WTC11 (cell line): ENCODE measurements around the gene COL27A1. TPM values are rescaled to one million over a fixed set of nuclear protein-coding genes. Genes with fewer than 3 reads are reported as not detected.

Source experiments
- ATAC-seq: fragments of 200-7000 bp; cut with Tn5 transposase; 2 replicates; pipeline ENCODE4 v1.10.0; 2021; ENCODE audit warnings: mild to moderate bottlenecking, moderate library complexity
- CTCF ChIA-PET: fragments of 300-600 bp; sonication (Branson Sonifier 250); formaldehyde crosslinking; loops from one replicate; lab custom pipeline; 2021; ENCODE audit warnings: antibody characterized with exemption; lab: Charles Lee
- POLR2A ChIA-PET: fragments of 350-600 bp; sonication (Branson Sonifier 250); formaldehyde crosslinking; loops from one replicate; lab custom pipeline; 2021; ENCODE audit warnings: antibody characterized with exemption; lab: Charles Lee
- DNase-seq: peaks from one replicate; pipeline ENCODE4 v3.0.0; 2021; ENCODE audit warnings: low spot score
- H3K27ac Mint-ChIP-seq: 2 replicates; pipeline ENCODE4 v1.8.0; 2021; ENCODE audit warnings: mixed read lengths
- H3K27me3 Mint-ChIP-seq: 2 replicates; pipeline ENCODE4 v1.8.0; 2021; ENCODE audit warnings: low read depth, mild to moderate bottlenecking, moderate library complexity, mixed read lengths
- H3K36me3 Mint-ChIP-seq: 2 replicates; pipeline ENCODE4 v1.8.0; 2021; ENCODE audit warnings: mixed read lengths
- H3K4me1 Mint-ChIP-seq: 2 replicates; pipeline ENCODE4 v1.8.0; 2022; ENCODE audit warnings: mixed read lengths
- H3K4me3 Mint-ChIP-seq: 2 replicates; pipeline ENCODE4 v1.8.0; 2021; ENCODE audit warnings: mild to moderate bottlenecking, moderate library complexity, mixed read lengths
- H3K9me3 Mint-ChIP-seq: 2 replicates; pipeline ENCODE4 v1.8.0; 2021; ENCODE audit warnings: mixed read lengths
- ETV6 ChIP-seq: sonication (generic); formaldehyde crosslinking; IDR thresholded peaks from 2 replicates; pipeline ENCODE4 v1.8.1; 2022; ENCODE audit warnings: mild to moderate bottlenecking, missing genetic modification reagents
- FOXJ3 ChIP-seq: sonication (generic); formaldehyde crosslinking; IDR thresholded peaks from 2 replicates; pipeline ENCODE4 v1.9.0; 2021; ENCODE audit warnings: missing genetic modification reagents, mild to moderate bottlenecking, borderline replicate concordance
- GTF2I ChIP-seq: fragments of 250-450 bp; sonication (Bioruptor Pico); conservative IDR thresholded peaks from 2 replicates; pipeline ENCODE4 v1.4.0; 2021; ENCODE audit warnings: mild to moderate bottlenecking
- HMGA2 ChIP-seq: fragments of 250-450 bp; sonication (Bioruptor Pico); IDR thresholded peaks from 2 replicates; pipeline ENCODE4 v1.4.0; 2021; ENCODE audit warnings: mild to moderate bottlenecking, moderate library complexity
- IRF2 ChIP-seq: sonication (generic); formaldehyde crosslinking; IDR thresholded peaks from 2 replicates; pipeline ENCODE4 v1.8.0; 2022; ENCODE audit warnings: low read depth, missing genetic modification reagents, borderline replicate concordance
- SP1 ChIP-seq: sonication (generic); formaldehyde crosslinking; conservative IDR thresholded peaks from 2 replicates; pipeline ENCODE4 v1.8.1; 2022; ENCODE audit warnings: missing genetic modification reagents
- TCF7 ChIP-seq: sonication (generic); formaldehyde crosslinking; IDR thresholded peaks from 2 replicates; pipeline ENCODE4 v1.8.0; 2022; ENCODE audit warnings: mild to moderate bottlenecking, low read depth, missing genetic modification reagents, moderate library complexity
- TEAD1 ChIP-seq: sonication (generic); formaldehyde crosslinking; IDR thresholded peaks from 2 replicates; pipeline ENCODE4 v1.8.0; 2022; ENCODE audit warnings: mild to moderate bottlenecking, missing genetic modification reagents
- ZNF263 ChIP-seq: sonication (generic); formaldehyde crosslinking; IDR thresholded peaks from 2 replicates; pipeline ENCODE4 v1.8.1; 2022; ENCODE audit warnings: low read depth, mild to moderate bottlenecking, moderate library complexity, missing genetic modification reagents
- ZNF317 ChIP-seq: sonication (generic); formaldehyde crosslinking; IDR thresholded peaks from 2 replicates; pipeline ENCODE4 v1.8.1; 2023; ENCODE audit warnings: low read depth, mild to moderate bottlenecking, moderate library complexity, missing genetic modification reagents, borderline replicate concordance
- ZNF671 ChIP-seq: fragments of 250-450 bp; sonication (Bioruptor Pico); IDR thresholded peaks from 2 replicates; pipeline ENCODE4 v1.8.0; 2021; ENCODE audit warnings: mild to moderate bottlenecking
- total RNA-seq: library from RNA; stranded (reverse); gene quantifications from 3 replicates; pipeline ENCODE4 v1.2.3, GENCODE V29; 2021
- TF ChIP-seq, protein P1 (sequence below): sonication (generic); formaldehyde crosslinking; IDR thresholded peaks from 2 replicates; pipeline ENCODE4 v1.8.1; 2022; ENCODE audit warnings: missing genetic modification reagents, borderline replicate concordance
- TF ChIP-seq, protein P2 (sequence below): sonication (generic); formaldehyde crosslinking; IDR thresholded peaks from 2 replicates; pipeline ENCODE4 v1.8.0; 2022; ENCODE audit warnings: missing genetic modification reagents
- TF ChIP-seq, protein P3 (sequence below): sonication (generic); formaldehyde crosslinking; IDR thresholded peaks from 2 replicates; pipeline ENCODE4 v1.8.0; 2022; ENCODE audit warnings: mild to moderate bottlenecking, missing genetic modification reagents
- TF ChIP-seq, protein P4 (sequence below): sonication (generic); formaldehyde crosslinking; IDR thresholded peaks from 2 replicates; pipeline ENCODE4 v1.8.1; 2023; ENCODE audit warnings: mild to moderate bottlenecking, missing genetic modification reagents
- TF ChIP-seq, protein P5 (sequence below): sonication (generic); formaldehyde crosslinking; IDR thresholded peaks from 2 replicates; pipeline ENCODE4 v1.8.0; 2022; ENCODE audit warnings: mild to moderate bottlenecking, missing genetic modification reagents
- TF ChIP-seq, protein P6 (sequence below): sonication (generic); formaldehyde crosslinking; IDR thresholded peaks from 2 replicates; pipeline ENCODE4 v1.8.1; 2022; ENCODE audit warnings: mild to moderate bottlenecking, moderate library complexity, missing genetic modification reagents

Gene COL27A1
- total RNA-seq, 1 experiment from 2014 or later, result 47.5 TPM

DNA sequence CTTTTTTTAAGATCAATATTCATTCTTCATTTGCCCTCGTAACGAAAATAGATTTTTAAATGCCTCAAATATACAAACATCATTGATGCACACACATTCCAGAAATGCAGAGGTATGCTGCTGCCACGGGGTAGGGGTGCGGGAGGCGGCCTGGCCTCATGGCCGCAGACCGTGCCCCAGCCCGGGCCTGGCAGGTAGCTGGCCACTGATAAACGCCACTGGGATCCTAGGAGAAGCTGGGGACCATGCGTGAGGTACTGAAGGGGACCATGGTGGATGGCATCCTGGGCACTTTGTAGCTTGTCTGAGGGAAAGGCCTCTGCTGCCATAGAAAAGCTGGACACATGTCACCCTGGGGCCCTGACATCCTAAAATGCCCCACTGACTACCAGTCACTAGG lies 180.8 kb downstream of the COL27A1 start (continued):
- TF ChIP-seq, protein P1, sequence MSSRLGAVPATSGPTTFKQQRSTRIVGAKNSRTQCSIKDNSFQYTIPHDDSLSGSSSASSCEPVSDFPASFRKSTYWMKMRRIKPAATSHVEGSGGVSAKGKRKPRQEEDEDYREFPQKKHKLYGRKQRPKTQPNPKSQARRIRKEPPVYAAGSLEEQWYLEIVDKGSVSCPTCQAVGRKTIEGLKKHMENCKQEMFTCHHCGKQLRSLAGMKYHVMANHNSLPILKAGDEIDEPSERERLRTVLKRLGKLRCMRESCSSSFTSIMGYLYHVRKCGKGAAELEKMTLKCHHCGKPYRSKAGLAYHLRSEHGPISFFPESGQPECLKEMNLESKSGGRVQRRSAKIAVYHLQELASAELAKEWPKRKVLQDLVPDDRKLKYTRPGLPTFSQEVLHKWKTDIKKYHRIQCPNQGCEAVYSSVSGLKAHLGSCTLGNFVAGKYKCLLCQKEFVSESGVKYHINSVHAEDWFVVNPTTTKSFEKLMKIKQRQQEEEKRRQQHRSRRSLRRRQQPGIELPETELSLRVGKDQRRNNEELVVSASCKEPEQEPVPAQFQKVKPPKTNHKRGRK (CRISPR knock-in tag), result no peak
- TF ChIP-seq ZNF317 (CRISPR knock-in tag) (no peak), ZNF671 (CRISPR knock-in tag) (no peak), HMGA2 (CRISPR knock-in tag) (no peak)
- TF ChIP-seq, protein P2, sequence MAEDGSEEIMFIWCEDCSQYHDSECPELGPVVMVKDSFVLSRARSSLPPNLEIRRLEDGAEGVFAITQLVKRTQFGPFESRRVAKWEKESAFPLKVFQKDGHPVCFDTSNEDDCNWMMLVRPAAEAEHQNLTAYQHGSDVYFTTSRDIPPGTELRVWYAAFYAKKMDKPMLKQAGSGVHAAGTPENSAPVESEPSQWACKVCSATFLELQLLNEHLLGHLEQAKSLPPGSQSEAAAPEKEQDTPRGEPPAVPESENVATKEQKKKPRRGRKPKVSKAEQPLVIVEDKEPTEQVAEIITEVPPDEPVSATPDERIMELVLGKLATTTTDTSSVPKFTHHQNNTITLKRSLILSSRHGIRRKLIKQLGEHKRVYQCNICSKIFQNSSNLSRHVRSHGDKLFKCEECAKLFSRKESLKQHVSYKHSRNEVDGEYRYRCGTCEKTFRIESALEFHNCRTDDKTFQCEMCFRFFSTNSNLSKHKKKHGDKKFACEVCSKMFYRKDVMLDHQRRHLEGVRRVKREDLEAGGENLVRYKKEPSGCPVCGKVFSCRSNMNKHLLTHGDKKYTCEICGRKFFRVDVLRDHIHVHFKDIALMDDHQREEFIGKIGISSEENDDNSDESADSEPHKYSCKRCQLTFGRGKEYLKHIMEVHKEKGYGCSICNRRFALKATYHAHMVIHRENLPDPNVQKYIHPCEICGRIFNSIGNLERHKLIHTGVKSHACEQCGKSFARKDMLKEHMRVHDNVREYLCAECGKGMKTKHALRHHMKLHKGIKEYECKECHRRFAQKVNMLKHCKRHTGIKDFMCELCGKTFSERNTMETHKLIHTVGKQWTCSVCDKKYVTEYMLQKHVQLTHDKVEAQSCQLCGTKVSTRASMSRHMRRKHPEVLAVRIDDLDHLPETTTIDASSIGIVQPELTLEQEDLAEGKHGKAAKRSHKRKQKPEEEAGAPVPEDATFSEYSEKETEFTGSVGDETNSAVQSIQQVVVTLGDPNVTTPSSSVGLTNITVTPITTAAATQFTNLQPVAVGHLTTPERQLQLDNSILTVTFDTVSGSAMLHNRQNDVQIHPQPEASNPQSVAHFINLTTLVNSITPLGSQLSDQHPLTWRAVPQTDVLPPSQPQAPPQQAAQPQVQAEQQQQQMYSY (CRISPR knock-in tag), result no peak
- TF ChIP-seq, protein P3, sequence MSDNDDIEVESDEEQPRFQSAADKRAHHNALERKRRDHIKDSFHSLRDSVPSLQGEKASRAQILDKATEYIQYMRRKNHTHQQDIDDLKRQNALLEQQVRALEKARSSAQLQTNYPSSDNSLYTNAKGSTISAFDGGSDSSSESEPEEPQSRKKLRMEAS (CRISPR knock-in tag), result no peak
- TF ChIP-seq, all 79 proteins: peak for 0

DNA sequence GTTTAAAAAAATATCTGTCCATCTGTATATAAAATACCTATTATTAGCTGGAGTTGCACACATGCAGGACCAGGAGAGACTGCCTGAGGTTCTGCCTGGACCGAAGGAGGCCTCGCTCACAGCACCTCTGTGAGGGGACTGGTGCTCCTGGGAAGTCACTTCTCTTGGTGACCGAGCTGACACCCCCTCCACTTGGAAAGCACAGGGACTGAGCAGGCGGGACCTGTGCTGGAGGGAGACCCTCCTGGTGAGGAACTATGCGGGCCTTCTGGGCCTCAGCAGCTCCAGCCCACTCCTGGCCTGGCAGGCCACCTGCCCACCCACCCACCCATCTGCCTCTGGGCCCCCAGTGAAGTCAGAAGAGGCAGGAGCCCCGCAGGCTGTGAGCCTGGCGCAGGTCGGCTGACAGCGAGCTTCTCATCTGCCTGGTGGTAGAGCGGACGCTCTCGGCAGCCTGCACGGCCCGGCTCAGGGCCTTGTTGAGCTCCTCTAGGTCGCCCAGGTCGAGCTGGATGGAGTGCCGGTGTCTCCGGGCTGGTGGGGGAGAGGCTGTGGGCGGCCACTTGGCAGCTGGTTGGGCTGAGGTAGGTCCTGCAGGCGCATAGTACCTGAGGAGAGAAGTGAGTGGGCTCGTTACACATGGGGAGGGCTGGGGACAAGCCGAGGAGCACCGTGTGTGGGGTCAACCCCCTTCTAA lies 181.5 kb downstream of the COL27A1 start:
- POLR2A ChIA-PET, result no interaction called here
- Mint-ChIP-seq H3K4me3 (no peak overlapping the region), H3K27ac (no peak overlapping the region), H3K36me3 (peaks cover 31% of the 10 kb centered on the region), H3K4me1 (no peaks in the 10 kb centered on the region), H3K9me3 (no peaks in the 10 kb centered on the region), H3K27me3 (no peaks in the 10 kb centered on the region)
- CTCF ChIA-PET, result interaction anchor here (0.5 to 0.6 kb wide), 2 partner anchors 26 to 85 kb away, joined by 3 read pairs; no protein-coding TSS in a partner anchor
- DNase-seq (no peak), ATAC-seq (no peak)
- TF ChIP-seq, protein P2 (CRISPR knock-in tag), result no peak
- no peak for TF ChIP-seq ZNF263 (CRISPR knock-in tag)
- TF ChIP-seq, protein P4, sequence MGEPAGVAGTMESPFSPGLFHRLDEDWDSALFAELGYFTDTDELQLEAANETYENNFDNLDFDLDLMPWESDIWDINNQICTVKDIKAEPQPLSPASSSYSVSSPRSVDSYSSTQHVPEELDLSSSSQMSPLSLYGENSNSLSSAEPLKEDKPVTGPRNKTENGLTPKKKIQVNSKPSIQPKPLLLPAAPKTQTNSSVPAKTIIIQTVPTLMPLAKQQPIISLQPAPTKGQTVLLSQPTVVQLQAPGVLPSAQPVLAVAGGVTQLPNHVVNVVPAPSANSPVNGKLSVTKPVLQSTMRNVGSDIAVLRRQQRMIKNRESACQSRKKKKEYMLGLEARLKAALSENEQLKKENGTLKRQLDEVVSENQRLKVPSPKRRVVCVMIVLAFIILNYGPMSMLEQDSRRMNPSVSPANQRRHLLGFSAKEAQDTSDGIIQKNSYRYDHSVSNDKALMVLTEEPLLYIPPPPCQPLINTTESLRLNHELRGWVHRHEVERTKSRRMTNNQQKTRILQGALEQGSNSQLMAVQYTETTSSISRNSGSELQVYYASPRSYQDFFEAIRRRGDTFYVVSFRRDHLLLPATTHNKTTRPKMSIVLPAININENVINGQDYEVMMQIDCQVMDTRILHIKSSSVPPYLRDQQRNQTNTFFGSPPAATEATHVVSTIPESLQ (CRISPR knock-in tag), result no peak
- TF ChIP-seq ETV6 (CRISPR knock-in tag), result no peak
- no peak for TF ChIP-seq TEAD1 (CRISPR knock-in tag)
- TF ChIP-seq, protein P5, sequence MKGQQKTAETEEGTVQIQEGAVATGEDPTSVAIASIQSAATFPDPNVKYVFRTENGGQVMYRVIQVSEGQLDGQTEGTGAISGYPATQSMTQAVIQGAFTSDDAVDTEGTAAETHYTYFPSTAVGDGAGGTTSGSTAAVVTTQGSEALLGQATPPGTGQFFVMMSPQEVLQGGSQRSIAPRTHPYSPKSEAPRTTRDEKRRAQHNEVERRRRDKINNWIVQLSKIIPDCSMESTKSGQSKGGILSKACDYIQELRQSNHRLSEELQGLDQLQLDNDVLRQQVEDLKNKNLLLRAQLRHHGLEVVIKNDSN (CRISPR knock-in tag), result no peak
- TF ChIP-seq GTF2I (CRISPR knock-in tag), result no peak
- no peak for TF ChIP-seq IRF2
- no peak for TF ChIP-seq SP1
- TF ChIP-seq, protein P6, sequence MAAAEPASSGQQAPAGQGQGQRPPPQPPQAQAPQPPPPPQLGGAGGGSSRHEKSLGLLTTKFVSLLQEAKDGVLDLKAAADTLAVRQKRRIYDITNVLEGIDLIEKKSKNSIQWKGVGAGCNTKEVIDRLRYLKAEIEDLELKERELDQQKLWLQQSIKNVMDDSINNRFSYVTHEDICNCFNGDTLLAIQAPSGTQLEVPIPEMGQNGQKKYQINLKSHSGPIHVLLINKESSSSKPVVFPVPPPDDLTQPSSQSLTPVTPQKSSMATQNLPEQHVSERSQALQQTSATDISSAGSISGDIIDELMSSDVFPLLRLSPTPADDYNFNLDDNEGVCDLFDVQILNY (CRISPR knock-in tag), result no peak
- TF ChIP-seq TCF7 (CRISPR knock-in tag), result no peak
- no peak for TF ChIP-seq FOXJ3 (CRISPR knock-in tag)
